Osteoblast (primary cell): ENCODE data around the gene PRICKLE2. TPM values are rescaled to one million over a fixed set of nuclear protein-coding genes. Genes with fewer than 3 reads are reported as not detected.

Source experiments
- DNase-seq: peaks from one replicate; pipeline ENCODE4 v3.0.0; 2011; ENCODE audit warnings: low spot score, mixed read lengths; ENCODE audit not compliant: insufficient read length; ENCODE audit errors: missing footprints
- H2AFZ ChIP-seq: 2 replicates; pipeline ENCODE4 v1.6.0; 2011; ENCODE audit warnings: mild to moderate bottlenecking, low read length
- H3K27ac ChIP-seq: 2 replicates; pipeline ENCODE4 v1.5.1; 2011; ENCODE audit warnings: mild to moderate bottlenecking, low read depth, low read length, moderate library complexity
- H3K27me3 ChIP-seq: 2 replicates; pipeline ENCODE4 v1.6.0; 2012; ENCODE audit warnings: mild to moderate bottlenecking, control low read depth, inconsistent platforms, low read length, moderate library complexity; ENCODE audit not compliant: insufficient read depth
- H3K36me3 ChIP-seq: 2 replicates; pipeline ENCODE4 v1.5.1; 2011; ENCODE audit warnings: mild to moderate bottlenecking, low read length, control low read depth, moderate library complexity; ENCODE audit not compliant: insufficient read depth
- H3K4me1 ChIP-seq: 2 replicates; pipeline ENCODE4 v1.5.1; 2011; ENCODE audit warnings: mild to moderate bottlenecking, low read length, control low read depth, moderate library complexity; ENCODE audit not compliant: insufficient read depth
- H3K4me2 ChIP-seq: 2 replicates; pipeline ENCODE4 v1.6.0; 2011; ENCODE audit warnings: mild to moderate bottlenecking, low read length; ENCODE audit not compliant: insufficient read depth
- H3K4me3 ChIP-seq: fragments of 200-600 bp; sonication (generic); 3 replicates; pipeline ENCODE4 v1.5.1; 2012; ENCODE audit warnings: mild to moderate bottlenecking, low read length, inconsistent platforms; ENCODE audit not compliant: insufficient read depth
- H3K79me2 ChIP-seq: 2 replicates; pipeline ENCODE4 v1.6.0; 2012; ENCODE audit warnings: mild to moderate bottlenecking, low read length, control low read depth, inconsistent platforms; ENCODE audit not compliant: insufficient read depth
- H3K9me3 ChIP-seq: 2 replicates; pipeline ENCODE4 v1.5.1; 2011; ENCODE audit warnings: low read depth, low read length, control low read depth
- H4K20me1 ChIP-seq: 2 replicates; pipeline ENCODE4 v1.6.0; 2012; ENCODE audit warnings: mild to moderate bottlenecking, low read length, control low read depth; ENCODE audit not compliant: insufficient read depth
- total RNA-seq: library from RNA; depleted of rRNA; stranded (reverse); fragments of >200 nt; gene quantifications from 2 replicates; pipeline ENCODE4 v1.2.3, GENCODE V29; 2012
- TF ChIP-seq, protein P1 (sequence below): IDR thresholded peaks from 2 replicates; pipeline ENCODE4 v1.5.1; 2011; ENCODE audit warnings: mild to moderate bottlenecking, low read depth, low read length, moderate library complexity; ENCODE audit errors: extremely low read depth

The PRICKLE2 gene
- total RNA-seq, 1 donor: 18.8 TPM

DNA sequence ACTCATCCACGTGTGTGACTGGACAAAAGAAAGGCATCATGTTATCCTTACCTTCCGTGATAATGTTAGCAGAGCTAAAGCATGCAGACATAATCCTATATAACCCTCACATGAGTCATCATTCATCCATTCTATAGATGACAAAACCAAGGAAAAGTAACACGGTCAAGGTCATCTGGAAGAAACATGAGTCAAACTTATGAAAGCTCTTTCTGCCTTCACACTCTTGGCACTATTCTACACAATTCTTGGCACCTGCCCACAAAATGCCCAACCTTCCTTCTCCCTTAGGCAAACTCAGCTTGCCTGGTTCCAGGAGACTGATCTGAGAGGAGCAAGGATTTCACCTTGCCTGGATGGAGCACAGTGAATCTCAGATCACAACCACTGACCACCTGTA lies 66.9 kb downstream of the PRICKLE2 start:
- H3K9me3 ChIP-seq: no peaks in the 10 kb centered on the region
- H3K36me3 ChIP-seq: peaks cover 19% of the 10 kb centered on the region
- TF ChIP-seq, protein P1, sequence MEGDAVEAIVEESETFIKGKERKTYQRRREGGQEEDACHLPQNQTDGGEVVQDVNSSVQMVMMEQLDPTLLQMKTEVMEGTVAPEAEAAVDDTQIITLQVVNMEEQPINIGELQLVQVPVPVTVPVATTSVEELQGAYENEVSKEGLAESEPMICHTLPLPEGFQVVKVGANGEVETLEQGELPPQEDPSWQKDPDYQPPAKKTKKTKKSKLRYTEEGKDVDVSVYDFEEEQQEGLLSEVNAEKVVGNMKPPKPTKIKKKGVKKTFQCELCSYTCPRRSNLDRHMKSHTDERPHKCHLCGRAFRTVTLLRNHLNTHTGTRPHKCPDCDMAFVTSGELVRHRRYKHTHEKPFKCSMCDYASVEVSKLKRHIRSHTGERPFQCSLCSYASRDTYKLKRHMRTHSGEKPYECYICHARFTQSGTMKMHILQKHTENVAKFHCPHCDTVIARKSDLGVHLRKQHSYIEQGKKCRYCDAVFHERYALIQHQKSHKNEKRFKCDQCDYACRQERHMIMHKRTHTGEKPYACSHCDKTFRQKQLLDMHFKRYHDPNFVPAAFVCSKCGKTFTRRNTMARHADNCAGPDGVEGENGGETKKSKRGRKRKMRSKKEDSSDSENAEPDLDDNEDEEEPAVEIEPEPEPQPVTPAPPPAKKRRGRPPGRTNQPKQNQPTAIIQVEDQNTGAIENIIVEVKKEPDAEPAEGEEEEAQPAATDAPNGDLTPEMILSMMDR: no peak
- H2AFZ ChIP-seq: no peak overlapping the region
- H3K4me3 ChIP-seq: no peak overlapping the region
- DNase-seq: no peak
- H3K4me2 ChIP-seq: no peak overlapping the region
- H3K27ac ChIP-seq: no peak overlapping the region
- H3K79me2 ChIP-seq: no peaks in the 10 kb centered on the region
- H4K20me1 ChIP-seq: no peaks in the 10 kb centered on the region
- no peaks in the 10 kb centered on the region for H3K27me3 ChIP-seq
- peaks cover 19% of the 10 kb centered on the region for H3K4me1 ChIP-seq

DNA sequence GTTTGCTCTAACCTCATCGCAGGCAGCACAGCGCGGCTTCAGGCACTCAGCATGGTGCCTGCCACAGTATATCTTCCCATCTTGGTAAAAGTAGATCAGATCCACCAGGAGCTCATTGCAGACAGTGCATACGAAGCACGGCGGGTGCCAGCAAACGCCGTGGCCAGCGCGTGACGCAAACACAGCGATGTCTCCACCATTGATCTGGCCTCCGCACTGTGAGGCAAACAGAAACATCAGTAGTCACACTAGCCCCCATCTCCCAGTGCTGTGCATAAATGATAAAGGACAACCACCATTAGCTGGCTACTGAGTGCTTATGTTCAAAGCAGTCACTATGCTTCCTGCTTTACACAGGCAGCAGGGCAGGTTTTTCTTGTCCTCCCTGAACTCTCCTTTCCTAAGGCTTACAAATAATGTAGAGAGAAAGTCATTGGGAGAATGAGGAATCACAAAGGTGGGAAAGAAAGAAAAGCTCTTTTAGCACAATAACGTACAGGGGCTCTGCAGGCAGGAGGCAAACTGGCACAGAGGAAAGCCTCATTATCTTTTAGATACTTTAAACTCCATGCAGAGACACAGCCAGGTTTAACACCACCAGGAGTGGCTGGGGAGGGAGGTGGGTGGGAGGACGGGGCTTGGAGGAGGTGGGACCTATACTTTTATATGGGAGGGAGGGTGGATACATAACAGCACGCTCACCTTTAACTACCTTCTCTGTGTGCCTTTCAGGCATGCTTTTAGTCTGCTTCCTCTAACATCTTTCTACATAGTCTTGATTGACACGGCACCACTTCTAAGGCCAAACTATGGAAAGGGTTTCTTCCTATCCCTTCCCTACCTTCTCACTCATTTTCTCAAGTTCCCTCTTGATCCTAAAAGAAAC lies 67.9 kb downstream of the PRICKLE2 start:
- H4K20me1 ChIP-seq: no peaks in the 10 kb centered on the region
- peak; percentile 37 for DNase-seq
- no peak overlapping the region for H3K4me2 ChIP-seq
- H3K27me3 ChIP-seq: no peaks in the 10 kb centered on the region
- no peak overlapping the region for H3K27ac ChIP-seq
- no peak overlapping the region for H2AFZ ChIP-seq
- H3K79me2 ChIP-seq: no peaks in the 10 kb centered on the region
- H3K9me3 ChIP-seq: no peaks in the 10 kb centered on the region
- H3K4me1 ChIP-seq: peaks cover 12% of the 10 kb centered on the region
- TF ChIP-seq, protein P1: no peak
- H3K36me3 ChIP-seq: peaks cover 23% of the 10 kb centered on the region
- H3K4me3 ChIP-seq: no peak overlapping the region

- no peak overlapping the region for H2AFZ ChIP-seq
- no peak overlapping the region for H3K4me3 ChIP-seq
- DNase-seq: no peak
- H3K79me2 ChIP-seq: no peaks in the 10 kb centered on the region
- no peaks in the 10 kb centered on the region for H3K9me3 ChIP-seq
- no peak overlapping the region for H3K27ac ChIP-seq
- H3K4me1 ChIP-seq: peaks cover 3% of the 10 kb centered on the region
- no peaks in the 10 kb centered on the region for H4K20me1 ChIP-seq
- no peaks in the 10 kb centered on the region for H3K27me3 ChIP-seq
- peaks cover 29% of the 10 kb centered on the region for H3K36me3 ChIP-seq
- TF ChIP-seq, protein P1: no peak
- H3K4me2 ChIP-seq: no peak overlapping the region
These were observed 69.9 kb downstream of the PRICKLE2 start for GRCh38 chr3:64155328-64155727.

GRCh38 chr3:64152676-64153466 lies 72.4 kb downstream of the PRICKLE2 start:
- no peak overlapping the region for H3K4me3 ChIP-seq
- TF ChIP-seq, protein P1: no peak
- peaks cover 18% of the 10 kb centered on the region for H3K36me3 ChIP-seq
- peak; percentile 39 for DNase-seq
- peaks cover 3% of the 10 kb centered on the region for H3K4me1 ChIP-seq
- no peak overlapping the region for H2AFZ ChIP-seq
- no peaks in the 10 kb centered on the region for H4K20me1 ChIP-seq
- peak overlapping the region; percentile 43 for H3K27ac ChIP-seq
- no peaks in the 10 kb centered on the region for H3K27me3 ChIP-seq
- no peaks in the 10 kb centered on the region for H3K9me3 ChIP-seq
- no peaks in the 10 kb centered on the region for H3K79me2 ChIP-seq
- H3K4me2 ChIP-seq: no peak overlapping the region
